NCI-H1694 (cell line): Measurements from ENCODE around the gene SIGLEC12.
A peak's percentile ranks its signal among the peaks of the same experiment; 100 is the strongest.
"Not testable (repeated sequence)": the region's sequence is repeated elsewhere in the genome, so short reads cannot be mapped to it uniquely, and the experiment has no call there.

ENCODE experiments used
- DNase-seq: peaks from one replicate; lab custom pipeline; 2025; lab: John Stamatoyannopoulos, UW

SIGLEC12 gene

GRCh38 chr19:51479531-51480331 is 21.9 kb downstream of the SIGLEC12 start:
- DNase-seq: no peak

- DNase-seq: no peak
Observed at GRCh38 chr19:51478381-51479234, 23.0 kb downstream of the SIGLEC12 start, which contains the start of gene CEACAM18. Gene CEACAM18 (plus strand): TSS chr19:51478539.

- no peak for DNase-seq
Observed at GRCh38 chr19:51477344-51477743, 24.3 kb downstream of the SIGLEC12 start.

- DNase-seq: no peak
Observed at GRCh38 chr19:51476164-51476563, 25.4 kb downstream of the SIGLEC12 start.

- DNase-seq: peak; percentile 57
Observed at GRCh38 chr19:51473009-51473707, 28.4 kb downstream of the SIGLEC12 start.

DNA sequence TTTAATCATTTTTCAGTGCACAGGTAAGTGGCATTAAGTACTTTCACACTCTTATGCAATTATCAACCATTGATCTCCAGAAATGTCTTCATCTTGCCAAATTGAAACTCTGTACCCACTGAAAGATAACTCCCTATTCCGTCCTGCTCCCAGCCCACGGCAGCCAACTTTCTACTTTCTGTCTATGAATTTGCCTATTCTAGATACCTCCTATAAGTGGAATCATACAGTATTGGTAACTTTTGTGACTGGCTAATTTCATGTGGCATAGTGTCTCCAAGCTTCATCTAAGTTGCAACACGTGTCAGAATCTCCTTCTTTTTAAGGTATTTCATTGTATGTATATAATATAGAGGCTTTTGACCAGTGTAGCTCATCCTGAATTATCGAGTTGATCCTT is 29.0 kb downstream of the SIGLEC12 start:
- no peak for DNase-seq

DNA sequence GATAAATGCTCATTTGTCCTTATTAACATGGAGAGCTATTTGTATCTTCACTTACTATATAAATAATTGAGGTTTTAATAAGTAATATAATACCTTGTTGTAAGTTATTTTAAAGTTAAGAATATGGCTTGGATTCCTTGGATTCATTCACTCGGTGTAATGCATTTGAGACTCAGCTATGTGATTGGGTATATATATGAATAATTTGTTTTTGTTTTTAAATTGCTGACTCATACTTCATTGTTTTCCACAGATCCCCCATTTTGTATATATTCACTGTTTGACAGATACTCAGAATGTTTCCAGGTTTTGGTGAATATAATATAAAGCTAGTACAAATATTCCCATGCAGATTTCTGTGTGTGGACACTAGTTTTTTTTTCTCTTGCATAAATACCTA is 30.1 kb downstream of the SIGLEC12 start:
- DNase-seq: no peak

DNA sequence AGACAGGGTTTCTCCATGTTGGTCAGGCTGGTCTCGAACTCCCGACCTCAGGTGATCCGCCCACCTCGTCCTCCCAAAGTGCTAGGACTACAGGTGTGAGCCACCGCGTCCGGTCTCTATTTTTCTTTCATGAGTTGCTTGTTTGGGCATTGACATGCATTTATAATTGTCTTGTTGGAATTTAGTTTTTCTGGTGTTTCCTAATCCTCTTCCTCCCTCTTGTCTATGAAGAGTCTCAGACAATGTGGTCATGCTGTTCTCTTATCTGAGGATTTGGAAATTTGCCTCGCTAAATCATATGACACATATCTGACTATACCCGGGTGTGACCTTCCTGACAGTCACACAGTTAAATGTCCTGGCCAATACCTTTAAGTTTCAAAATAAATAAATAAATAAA is 30.6 kb downstream of the SIGLEC12 start:
- DNase-seq: no peak

GRCh38 chr19:51469629-51470028 is 32.0 kb downstream of the SIGLEC12 start:
- DNase-seq: no peak

DNA sequence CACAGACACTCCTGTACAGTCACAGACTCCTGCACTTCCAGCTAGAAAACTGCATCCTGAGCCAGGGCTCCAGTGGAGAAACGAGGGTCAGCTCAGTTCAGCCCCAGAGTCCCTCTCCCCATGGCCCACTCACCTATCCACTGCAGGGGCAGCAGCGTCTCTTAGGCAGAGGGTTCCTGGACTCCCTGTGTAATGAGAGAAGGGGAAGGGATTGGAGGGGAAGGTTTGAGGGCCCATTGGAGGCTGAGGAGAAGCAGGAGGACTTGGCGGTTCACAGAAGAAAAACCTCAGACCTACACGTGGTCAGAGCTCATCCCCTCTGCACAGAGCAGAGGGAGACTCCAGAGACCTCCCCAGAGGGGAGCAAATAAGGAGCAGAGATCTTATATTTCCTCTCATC is 32.4 kb downstream of the SIGLEC12 start:
- no peak for DNase-seq

GRCh38 chr19:51468545-51468920 is 33.1 kb downstream of the SIGLEC12 start:
- DNase-seq: no peak

DNA sequence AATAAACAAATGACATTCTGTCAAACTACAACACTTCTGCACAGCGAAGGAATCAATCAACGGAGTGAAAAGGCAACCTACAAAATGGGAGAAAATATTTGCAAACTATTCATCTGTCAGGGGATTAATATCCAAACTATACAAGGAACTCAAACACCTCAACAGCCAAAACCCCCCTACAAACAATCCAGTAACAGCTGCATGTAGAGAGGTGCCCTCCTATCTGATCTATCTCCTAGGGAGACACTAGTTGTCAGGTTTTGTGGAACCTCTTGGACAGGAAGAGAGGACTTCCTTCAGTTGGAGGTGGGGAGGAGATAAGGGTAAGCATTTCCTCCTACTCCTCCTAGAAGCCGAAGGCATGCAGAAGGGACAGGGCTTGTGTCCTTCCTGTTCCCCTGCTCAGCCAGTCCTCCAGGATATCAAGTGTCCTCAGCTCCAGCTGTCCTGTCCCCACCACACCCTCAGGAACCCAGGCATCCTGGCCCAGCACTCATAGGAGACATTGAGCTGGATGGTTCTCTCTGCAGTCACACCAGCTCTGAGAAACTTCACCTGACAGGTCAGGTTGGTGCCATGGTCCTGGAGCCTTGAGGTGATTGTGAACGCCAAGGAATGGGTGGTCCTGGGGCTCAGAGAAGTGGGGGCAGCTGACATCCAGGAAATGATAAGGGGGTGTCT is 33.6 kb downstream of the SIGLEC12 start:
- DNase-seq: no peak

DNA sequence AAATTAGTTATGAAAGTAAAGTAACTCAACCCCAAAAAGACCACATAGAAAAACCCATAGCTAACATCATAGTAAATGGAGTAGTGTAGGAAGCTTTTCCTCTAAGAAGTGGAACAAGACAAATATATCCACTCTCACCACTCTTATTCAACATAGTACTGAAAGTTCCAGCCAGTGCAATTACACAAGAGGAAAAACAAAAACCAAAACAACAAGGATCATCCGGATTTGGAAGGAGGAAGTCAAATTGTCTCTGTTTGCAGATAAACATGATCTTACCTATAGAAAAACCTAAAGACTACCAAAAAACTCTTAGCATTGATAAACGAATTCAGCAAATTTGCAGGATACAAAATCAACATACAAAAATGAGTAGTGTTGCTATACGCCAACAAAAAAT is 34.9 kb downstream of the SIGLEC12 start:
- no peak for DNase-seq

DNA sequence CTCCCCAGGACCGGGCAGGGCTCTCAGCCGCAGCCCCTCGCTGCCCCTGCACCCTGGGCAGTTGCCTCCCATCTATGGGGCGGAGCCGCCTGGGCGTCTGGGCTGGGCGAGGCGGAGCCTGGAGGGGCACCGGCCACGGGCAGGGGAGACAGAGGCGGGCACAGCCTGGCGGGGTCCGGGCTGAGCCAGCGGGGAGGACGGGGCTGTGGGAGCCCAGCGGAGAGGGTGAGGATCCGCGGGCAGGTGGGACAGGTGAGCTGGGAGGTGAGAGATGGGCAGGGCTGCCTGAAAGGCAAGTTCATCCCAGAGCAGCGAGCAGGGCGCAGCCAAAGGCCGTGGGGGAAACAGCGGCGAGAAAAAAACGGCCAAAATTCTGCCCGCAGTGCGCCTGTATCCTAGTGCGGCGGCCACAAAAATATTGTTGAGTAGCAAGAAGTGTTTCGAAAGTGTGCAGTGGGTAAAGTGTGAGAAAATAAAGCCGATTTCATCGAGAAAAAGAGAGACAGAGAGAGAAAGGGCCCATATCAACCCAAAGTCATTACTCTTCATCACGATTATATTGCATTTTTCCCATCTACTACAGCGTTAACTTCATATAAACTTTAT is 37.5 kb downstream of the SIGLEC12 start:
- not testable (repeated sequence) for DNase-seq

- no peak for DNase-seq
Observed at GRCh38 chr19:51462681-51463080, 38.9 kb downstream of the SIGLEC12 start.

- DNase-seq: no peak
Observed at GRCh38 chr19:51462276-51462675, 39.3 kb downstream of the SIGLEC12 start.

- no peak for DNase-seq
Observed at GRCh38 chr19:51461723-51462161, 39.9 kb downstream of the SIGLEC12 start.

GRCh38 chr19:51460164-51460992 is 41.2 kb downstream of the SIGLEC12 start:
- no peak for DNase-seq

GRCh38 chr19:51458899-51459505 is 42.6 kb downstream of the SIGLEC12 start:
- DNase-seq: no peak

- no peak for DNase-seq
Observed at GRCh38 chr19:51458051-51458645, 43.5 kb downstream of the SIGLEC12 start, which contains the start of gene SIGLEC8. Gene SIGLEC8 (minus strand): TSS chr19:51458454. CDS start chr19:51458387, 67 bp downstream.
